Fibroblast of lung (primary cell): ENCODE measurements around the gene RGS10. TPM values are rescaled to one million over a fixed set of nuclear protein-coding genes. Genes with fewer than 3 reads are reported as not detected.

Source experiments
- DNase-seq, 2 donors: peaks; one replicate each; pipeline versions ENCODE4 v3.0.0 to v3.0.0-alpha.2; 2010; ENCODE audit warnings: low read depth in 2 of 2
- H2AFZ ChIP-seq: 2 replicates; pipeline ENCODE4 v1.5.1; 2012; ENCODE audit warnings: low read length, control low read depth, inconsistent platforms
- H3K27ac ChIP-seq: 2 replicates; pipeline ENCODE4 v1.5.1; 2011; ENCODE audit warnings: low read length, control low read depth; ENCODE audit not compliant: insufficient read depth
- H3K27me3 ChIP-seq: 2 replicates; pipeline ENCODE4 v1.5.1; 2011; ENCODE audit warnings: mild to moderate bottlenecking, low read length; ENCODE audit not compliant: control insufficient read depth, insufficient read depth
- H3K36me3 ChIP-seq: 2 replicates; pipeline ENCODE4 v1.5.1; 2011; ENCODE audit warnings: low read length; ENCODE audit not compliant: control insufficient read depth, insufficient read depth
- H3K4me1 ChIP-seq: 2 replicates; pipeline ENCODE4 v1.5.1; 2011; ENCODE audit warnings: low read length; ENCODE audit not compliant: control insufficient read depth, insufficient read depth; ENCODE audit errors: extremely low read depth
- H3K4me2 ChIP-seq: 2 replicates; pipeline ENCODE4 v1.5.1; 2011; ENCODE audit warnings: low read length, control low read depth; ENCODE audit not compliant: insufficient read depth; ENCODE audit errors: extremely low read depth
- H3K4me3 ChIP-seq, 4 experiments: fragments of 200-600 bp in 1 of 4; sonication (generic) in 1 of 4; replicated peaks in 1 of 4; 2 replicates each; pipeline ENCODE4 v1.5.1; 2011 to 2016; ENCODE audit warnings: low read length in 4 of 4, low read depth in 3 of 4, mild to moderate bottlenecking in 3 of 4, control low read depth in 2 of 4, inconsistent platforms in 1 of 4, mixed read lengths in 1 of 4; ENCODE audit not compliant: insufficient read depth in 1 of 4; ENCODE audit errors: control extremely low read depth in 1 of 4
- H3K79me2 ChIP-seq: 2 replicates; pipeline ENCODE4 v1.5.1; 2012; ENCODE audit warnings: mild to moderate bottlenecking, low read length, inconsistent platforms; ENCODE audit not compliant: control insufficient read depth, insufficient read depth
- H3K9ac ChIP-seq: 2 replicates; pipeline ENCODE4 v1.5.1; 2011; ENCODE audit warnings: mild to moderate bottlenecking, low read length, control low read depth; ENCODE audit not compliant: insufficient read depth
- H3K9me3 ChIP-seq: 2 replicates; pipeline ENCODE4 v1.5.1; 2012; ENCODE audit warnings: low read depth, low read length; ENCODE audit not compliant: control insufficient read depth, insufficient read depth
- H4K20me1 ChIP-seq: 2 replicates; pipeline ENCODE4 v1.5.1; 2011; ENCODE audit warnings: low read length; ENCODE audit not compliant: control insufficient read depth, insufficient read depth; ENCODE audit errors: extremely low read depth
- EZH2 ChIP-seq: IDR thresholded peaks from 2 replicates; pipeline ENCODE4 v1.5.1; 2012; ENCODE audit warnings: low read length, control low read depth, mild to moderate bottlenecking; ENCODE audit errors: missing control alignments
- polyA plus RNA-seq, 2 donors: library from polyadenylated mRNA; depleted of rRNA in 1 of 2; stranded (reverse) in 1 of 2; unstranded in 1 of 2; fragments of >200 nt; gene quantifications; 2 replicates each; pipeline ENCODE4 v1.2.1, GENCODE V29; 2011 to 2012; ENCODE audit warnings: missing spikeins in 1 of 2
- total RNA-seq: library from RNA; depleted of rRNA; stranded (reverse); fragments of >200 nt; gene quantifications from 2 replicates; pipeline ENCODE4 v1.2.1, GENCODE V29; 2014
- TF ChIP-seq, protein P1 (sequence below), 2 donors: IDR thresholded peaks in 1 of 2; conservative IDR thresholded peaks in 1 of 2; 1 replicate in 1 of 2; 2 replicates in 1 of 2; pipeline ENCODE4 v1.5.1; 2011 to 2012; ENCODE audit warnings: low read length in 2 of 2, control low read depth in 1 of 2, inconsistent platforms in 1 of 2, low read depth in 1 of 2, mild to moderate bottlenecking in 1 of 2

Gene RGS10
- total and polyA plus RNA-seq, 2 donors (not counting 1 experiment from before 2014, with no cell fraction given), result 50.9 to 103 TPM

DNA sequence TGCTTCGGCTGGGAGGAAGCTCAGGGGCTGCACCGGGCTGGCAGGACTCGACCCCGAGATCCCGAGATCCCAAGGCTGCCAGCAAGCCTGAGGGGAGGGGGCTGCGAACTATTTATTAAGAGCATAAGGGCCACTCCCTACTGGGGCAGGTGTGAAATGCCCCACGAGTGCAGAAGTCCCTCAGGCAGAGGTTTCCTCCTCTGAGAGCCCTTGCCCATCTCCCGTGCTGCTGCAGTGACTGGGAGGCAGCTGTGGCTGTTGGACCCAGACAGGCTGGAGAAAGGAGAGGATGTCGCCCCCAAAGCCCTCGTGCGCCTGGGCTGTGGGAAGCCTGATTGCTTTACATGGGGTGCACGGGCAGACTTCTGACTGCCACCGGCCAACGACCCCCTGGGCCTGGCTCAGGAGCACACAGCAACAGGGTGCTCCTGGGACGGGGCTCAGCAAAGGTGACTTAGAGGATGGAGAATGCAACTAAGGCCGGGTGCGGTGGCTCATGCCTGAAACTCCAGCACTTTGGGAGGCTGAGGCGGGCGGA lies 39.8 kb downstream of the RGS10 start:
- Histone ChIP-seq H4K20me1 (no peaks in the 10 kb centered on the region), H3K27me3 (no peaks in the 10 kb centered on the region), H3K4me3 (no peak overlapping the region), H3K27ac (no peak overlapping the region), H3K79me2 (no peaks in the 10 kb centered on the region), H3K9me3 (no peaks in the 10 kb centered on the region), H2AFZ (no peak overlapping the region), H3K4me1 (no peaks in the 10 kb centered on the region), H3K9ac (no peak overlapping the region), H3K36me3 (peaks cover 10% of the 10 kb centered on the region), H3K4me2 (no peak overlapping the region)
- no peak for TF ChIP-seq EZH2
- TF ChIP-seq, protein P1, sequence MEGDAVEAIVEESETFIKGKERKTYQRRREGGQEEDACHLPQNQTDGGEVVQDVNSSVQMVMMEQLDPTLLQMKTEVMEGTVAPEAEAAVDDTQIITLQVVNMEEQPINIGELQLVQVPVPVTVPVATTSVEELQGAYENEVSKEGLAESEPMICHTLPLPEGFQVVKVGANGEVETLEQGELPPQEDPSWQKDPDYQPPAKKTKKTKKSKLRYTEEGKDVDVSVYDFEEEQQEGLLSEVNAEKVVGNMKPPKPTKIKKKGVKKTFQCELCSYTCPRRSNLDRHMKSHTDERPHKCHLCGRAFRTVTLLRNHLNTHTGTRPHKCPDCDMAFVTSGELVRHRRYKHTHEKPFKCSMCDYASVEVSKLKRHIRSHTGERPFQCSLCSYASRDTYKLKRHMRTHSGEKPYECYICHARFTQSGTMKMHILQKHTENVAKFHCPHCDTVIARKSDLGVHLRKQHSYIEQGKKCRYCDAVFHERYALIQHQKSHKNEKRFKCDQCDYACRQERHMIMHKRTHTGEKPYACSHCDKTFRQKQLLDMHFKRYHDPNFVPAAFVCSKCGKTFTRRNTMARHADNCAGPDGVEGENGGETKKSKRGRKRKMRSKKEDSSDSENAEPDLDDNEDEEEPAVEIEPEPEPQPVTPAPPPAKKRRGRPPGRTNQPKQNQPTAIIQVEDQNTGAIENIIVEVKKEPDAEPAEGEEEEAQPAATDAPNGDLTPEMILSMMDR (conservative IDR thresholded peaks at IDR 0.05 in 1 of 2, IDR thresholded peaks at IDR 0.05 in 1 of 2; ENCODE audit: low read depth in 1 of 2, low read length in 2 of 2), result no peak
- no peak for DNase-seq

DNA sequence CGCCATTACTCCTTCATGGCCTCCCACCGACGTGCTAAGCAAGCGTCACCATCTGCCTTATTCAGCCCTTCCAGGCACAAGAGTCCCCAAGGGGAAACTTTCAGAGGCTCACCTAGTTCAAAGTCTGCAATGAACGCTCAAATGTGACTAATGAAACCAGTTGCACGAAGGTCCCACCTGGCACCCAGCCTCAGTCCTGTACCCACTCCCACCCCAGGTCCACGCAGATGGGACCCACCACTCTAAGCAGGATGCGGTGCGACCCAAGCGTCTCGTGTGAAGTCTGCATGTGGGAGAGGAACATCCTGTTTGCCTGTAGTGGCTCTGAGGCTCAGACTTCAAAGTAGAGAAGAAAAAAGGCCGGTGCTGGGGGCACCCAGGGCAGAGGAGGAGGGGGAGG lies 40.3 kb downstream of the RGS10 start:
- TF ChIP-seq, protein P1 (conservative IDR thresholded peaks at IDR 0.05 in 1 of 2, IDR thresholded peaks at IDR 0.05 in 1 of 2; ENCODE audit: low read depth in 1 of 2, low read length in 2 of 2), result no peak
- TF ChIP-seq EZH2, result no peak
- no peak overlapping the region for H3K4me2 ChIP-seq
- H3K9ac ChIP-seq, result no peak overlapping the region
- peaks cover 10% of the 10 kb centered on the region for H3K36me3 ChIP-seq
- H3K27me3 ChIP-seq, result no peaks in the 10 kb centered on the region
- no peak for DNase-seq
- H4K20me1 ChIP-seq, result no peaks in the 10 kb centered on the region
- no peak overlapping the region for H3K4me3 ChIP-seq
- H3K79me2 ChIP-seq, result no peaks in the 10 kb centered on the region
- no peaks in the 10 kb centered on the region for H3K9me3 ChIP-seq
- no peak overlapping the region for H2AFZ ChIP-seq
- H3K27ac ChIP-seq, result no peak overlapping the region
- no peaks in the 10 kb centered on the region for H3K4me1 ChIP-seq

DNA sequence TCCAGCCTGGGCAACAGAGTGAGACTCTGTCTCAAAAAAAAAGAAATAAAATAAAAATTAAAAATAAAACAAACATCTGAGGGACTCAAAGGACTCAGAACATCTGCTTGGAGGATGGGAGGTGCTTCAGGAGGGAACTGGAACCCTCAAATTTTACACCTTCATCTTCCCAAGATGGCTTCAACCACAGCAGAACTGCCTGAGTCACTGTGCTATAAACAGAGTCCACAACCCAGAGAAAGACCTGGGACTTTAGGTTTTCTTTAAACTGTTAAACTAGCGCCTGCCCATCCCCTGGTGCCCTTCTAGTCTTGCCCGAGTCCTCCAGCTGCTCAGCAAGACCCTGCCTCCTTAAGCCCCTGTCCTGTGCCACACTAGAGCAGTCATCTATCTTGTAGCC lies 40.8 kb downstream of the RGS10 start:
- H2AFZ ChIP-seq, result no peak overlapping the region
- H3K4me1 ChIP-seq, result no peaks in the 10 kb centered on the region
- H3K9ac ChIP-seq, result no peak overlapping the region
- H3K27me3 ChIP-seq, result no peaks in the 10 kb centered on the region
- H3K79me2 ChIP-seq, result no peaks in the 10 kb centered on the region
- no peak overlapping the region for H3K4me3 ChIP-seq
- no peaks in the 10 kb centered on the region for H4K20me1 ChIP-seq
- H3K36me3 ChIP-seq, result peaks cover 10% of the 10 kb centered on the region
- no peaks in the 10 kb centered on the region for H3K9me3 ChIP-seq
- DNase-seq, result no peak
- no peak overlapping the region for H3K27ac ChIP-seq
- no peak for TF ChIP-seq EZH2
- TF ChIP-seq, protein P1 (conservative IDR thresholded peaks at IDR 0.05 in 1 of 2, IDR thresholded peaks at IDR 0.05 in 1 of 2; ENCODE audit: low read depth in 1 of 2, low read length in 2 of 2), result no peak
- no peak overlapping the region for H3K4me2 ChIP-seq
